Endodermal cell (in vitro differentiated cells): Measurements from ENCODE around the gene TIMM44. TPM values are rescaled to one million over a fixed set of nuclear protein-coding genes. Genes with fewer than 3 reads are reported as not detected.
A peak's percentile ranks its signal among the peaks of the same experiment; 100 is the strongest.

ENCODE experiments used
- DNase-seq: peaks from one replicate; pipeline ENCODE4 v3.0.0-alpha.2; 2017
- H3K27ac ChIP-seq: 2 replicates; pipeline ENCODE4 v1.5.1; 2013; ENCODE audit warnings: mild to moderate bottlenecking, low read depth, low read length, moderate library complexity
- H3K27me3 ChIP-seq: 2 replicates; pipeline ENCODE4 v1.6.1; 2013; ENCODE audit warnings: mild to moderate bottlenecking, low read length, moderate library complexity; ENCODE audit not compliant: insufficient read depth, control insufficient read depth, poor library complexity, severe bottlenecking
- H3K36me3 ChIP-seq: 2 replicates; pipeline ENCODE4 v1.7.0; 2013; ENCODE audit warnings: mild to moderate bottlenecking, low read length, moderate library complexity; ENCODE audit not compliant: control insufficient read depth, insufficient read depth
- H3K4me1 ChIP-seq: one replicate; pipeline ENCODE4 v1.7.0; 2013; ENCODE audit warnings: low read length; ENCODE audit not compliant: control insufficient read depth, insufficient read depth
- H3K4me3 ChIP-seq: 2 replicates; pipeline ENCODE4 v1.5.1; 2013; ENCODE audit warnings: mild to moderate bottlenecking, low read length, moderate library complexity
- H3K9ac ChIP-seq: 2 replicates; pipeline ENCODE4 v1.6.1; 2013; ENCODE audit warnings: mild to moderate bottlenecking, low read length, moderate library complexity; ENCODE audit not compliant: poor library complexity, severe bottlenecking; ENCODE audit errors: extremely low read depth
- H3K9me3 ChIP-seq: 2 replicates; pipeline ENCODE4 v1.6.1; 2013; ENCODE audit warnings: mild to moderate bottlenecking, low read length, moderate library complexity; ENCODE audit not compliant: control insufficient read depth
- H3K27ac Mint-ChIP-seq: 2 replicates; pipeline ENCODE4 v1.8.0; 2020; ENCODE audit warnings: mixed read lengths
- H3K27me3 Mint-ChIP-seq: 2 replicates; pipeline ENCODE4 v1.8.0; 2021; ENCODE audit warnings: mild to moderate bottlenecking, mixed read lengths; ENCODE audit not compliant: insufficient read depth
- H3K36me3 Mint-ChIP-seq: 2 replicates; pipeline ENCODE4 v1.8.0; 2020; ENCODE audit warnings: low read depth, mixed read lengths
- H3K4me1 Mint-ChIP-seq: 2 replicates; pipeline ENCODE4 v1.8.0; 2020; ENCODE audit warnings: mixed read lengths
- H3K4me3 Mint-ChIP-seq: 2 replicates; pipeline ENCODE4 v1.8.0; 2020; ENCODE audit warnings: mild to moderate bottlenecking, moderate library complexity, mixed read lengths
- H3K9me3 Mint-ChIP-seq: 2 replicates; pipeline ENCODE4 v1.8.0; 2020; ENCODE audit warnings: mild to moderate bottlenecking, mixed read lengths
- WGBS, 2 experiments: methylation state at CpG; one replicate each; pipeline versions ENCODE4 v1.1.5 to v1.1.7; 2013; ENCODE audit warnings: missing lambda C conversion rate in 2 of 2, mixed read lengths in 1 of 2; ENCODE audit not compliant: insufficient coverage in 1 of 2, insufficient read length in 1 of 2; 5-methylcytosine and 5-hydroxymethylcytosine counted together
- total RNA-seq, 2 donors: library from RNA; stranded (reverse); fragmentation: NEBNext Ultra II Directional in 1 of 2; extraction: Animal tissue kit (Norgen Biotek cat#: 25700) in 1 of 2; gene quantifications; 2 replicates in 1 of 2; 3 replicates in 1 of 2; pipeline ENCODE4 v1.2.1, GENCODE V29; 2021
- TF ChIP-seq, protein P1 (sequence below): fragments of 200-600 bp; sonication (generic); conservative IDR thresholded peaks from 2 replicates; pipeline ENCODE4 v1.5.0; 2021; ENCODE audit warnings: antibody characterized with exemption, mild to moderate bottlenecking

The TIMM44 gene
- total RNA-seq, 2 donors from 2014 or later, result 78.1 to 80.0 TPM

DNA sequence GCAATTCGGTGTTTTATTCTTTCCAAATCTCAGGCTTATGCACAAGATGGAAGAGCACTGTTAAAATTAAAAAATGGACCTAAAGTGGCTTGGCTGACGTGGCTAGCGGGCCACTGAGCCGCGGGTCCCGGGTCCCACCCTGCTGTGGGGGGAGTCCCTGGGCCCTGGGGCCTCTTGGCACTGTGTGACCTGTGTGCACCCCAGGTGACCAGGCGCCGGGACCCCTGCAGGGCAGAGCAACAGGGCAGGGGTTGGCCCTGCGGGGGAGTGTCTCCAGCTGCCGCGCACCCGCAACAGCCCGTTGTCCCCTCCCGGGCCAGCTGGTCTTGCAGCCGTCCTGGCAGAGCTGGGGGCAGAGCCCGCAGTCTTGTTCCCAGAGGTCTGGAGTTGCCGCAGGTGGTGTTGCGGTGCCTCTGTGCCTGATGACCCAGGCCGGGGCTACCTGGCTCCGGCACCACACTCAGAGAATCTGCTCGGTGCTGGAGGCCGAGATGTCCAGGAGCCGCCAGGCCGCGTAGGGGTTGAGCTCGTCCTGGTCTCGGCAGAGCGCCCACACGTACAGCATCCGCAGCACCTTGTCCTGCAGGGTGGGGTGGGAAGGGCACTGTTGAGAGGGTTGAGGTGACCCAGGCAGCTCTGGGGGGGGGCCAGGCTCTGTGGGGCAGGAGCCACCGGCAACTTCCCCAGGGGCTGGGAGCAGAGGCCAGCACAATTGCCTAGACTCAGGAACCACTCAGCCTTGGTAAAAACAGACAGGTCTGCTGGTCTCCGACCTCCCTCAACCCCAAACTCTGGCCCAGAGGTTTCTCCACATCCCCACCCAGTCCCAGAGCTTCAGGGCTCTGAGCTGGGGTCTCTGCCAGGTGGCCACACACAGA lies 16.5 kb downstream of the TIMM44 start:
- WGBS, 2 experiments, result 92 to 94% methylated on average over 18 to 32 of the region's 32 CpGs
- no peaks in the 10 kb centered on the region for H3K9me3 ChIP-seq
- Mint-ChIP-seq H3K27ac (peak overlapping the region; percentile 79), H3K36me3 (peaks cover 16% of the 10 kb centered on the region), H3K9me3 (no peaks in the 10 kb centered on the region), H3K27me3 (no peaks in the 10 kb centered on the region), H3K4me3 (peak overlapping the region; percentile 62), H3K4me1 (peaks cover 4% of the 10 kb centered on the region)
- H3K27me3 ChIP-seq, result no peaks in the 10 kb centered on the region
- H3K27ac ChIP-seq, result no peak overlapping the region
- no peaks in the 10 kb centered on the region for H3K4me1 ChIP-seq
- no peak overlapping the region for H3K4me3 ChIP-seq
- no peak for DNase-seq
- H3K36me3 ChIP-seq, result peaks cover 28% of the 10 kb centered on the region
- no peak overlapping the region for H3K9ac ChIP-seq
- TF ChIP-seq, protein P1, sequence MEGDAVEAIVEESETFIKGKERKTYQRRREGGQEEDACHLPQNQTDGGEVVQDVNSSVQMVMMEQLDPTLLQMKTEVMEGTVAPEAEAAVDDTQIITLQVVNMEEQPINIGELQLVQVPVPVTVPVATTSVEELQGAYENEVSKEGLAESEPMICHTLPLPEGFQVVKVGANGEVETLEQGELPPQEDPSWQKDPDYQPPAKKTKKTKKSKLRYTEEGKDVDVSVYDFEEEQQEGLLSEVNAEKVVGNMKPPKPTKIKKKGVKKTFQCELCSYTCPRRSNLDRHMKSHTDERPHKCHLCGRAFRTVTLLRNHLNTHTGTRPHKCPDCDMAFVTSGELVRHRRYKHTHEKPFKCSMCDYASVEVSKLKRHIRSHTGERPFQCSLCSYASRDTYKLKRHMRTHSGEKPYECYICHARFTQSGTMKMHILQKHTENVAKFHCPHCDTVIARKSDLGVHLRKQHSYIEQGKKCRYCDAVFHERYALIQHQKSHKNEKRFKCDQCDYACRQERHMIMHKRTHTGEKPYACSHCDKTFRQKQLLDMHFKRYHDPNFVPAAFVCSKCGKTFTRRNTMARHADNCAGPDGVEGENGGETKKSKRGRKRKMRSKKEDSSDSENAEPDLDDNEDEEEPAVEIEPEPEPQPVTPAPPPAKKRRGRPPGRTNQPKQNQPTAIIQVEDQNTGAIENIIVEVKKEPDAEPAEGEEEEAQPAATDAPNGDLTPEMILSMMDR, result no peak

DNA sequence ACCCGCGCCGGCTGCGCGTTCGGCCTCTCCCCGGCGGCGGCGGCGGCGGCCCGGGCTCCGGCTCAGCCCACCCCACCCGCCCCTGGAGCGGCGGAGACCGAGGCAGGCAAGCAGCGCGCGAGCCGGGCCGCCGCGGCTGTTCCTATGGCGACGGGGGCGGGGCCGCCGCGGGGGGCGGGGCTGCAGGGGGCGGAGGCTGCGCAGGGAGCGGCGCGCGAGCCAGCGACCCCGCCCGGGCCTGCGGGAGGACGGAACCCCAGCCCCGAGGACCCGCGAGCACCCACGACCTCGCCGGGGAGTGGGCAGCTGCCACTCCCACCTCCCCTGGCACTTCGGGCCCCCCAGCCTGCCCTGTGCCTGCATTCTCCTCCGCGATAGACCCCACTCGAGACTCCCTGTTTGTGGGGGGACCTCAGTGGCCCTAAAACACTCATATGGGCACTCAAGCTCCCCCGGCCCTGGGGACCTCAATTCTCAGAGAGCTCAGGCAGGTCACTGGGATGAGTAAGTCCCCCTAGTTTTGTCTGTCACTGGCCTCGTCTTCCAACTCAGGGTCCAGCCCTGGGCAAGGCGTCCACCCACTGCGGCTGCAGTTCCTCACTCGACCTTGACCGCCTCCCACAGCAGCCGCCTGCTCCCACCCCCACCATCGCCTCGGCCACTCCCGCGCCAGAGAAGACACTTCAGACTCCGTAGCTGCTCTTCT lies 17.3 kb downstream of the TIMM44 start, which contains the start of gene CTXN1:
TSS of gene CTXN1 (minus strand) at position 115 of the 706 bp plus-strand sequence. CDS start 597 bp downstream, outside the sequence.
- Mint-ChIP-seq H3K27me3 (no peaks in the 10 kb centered on the region), H3K27ac (peak within 1 kb of the TSS; percentile 93), H3K36me3 (peaks cover 19% of the 10 kb centered on the region), H3K9me3 (no peaks in the 10 kb centered on the region), H3K4me1 (peaks cover 4% of the 10 kb centered on the region), H3K4me3 (peak within 1 kb of the TSS; percentile 70)
- peaks cover 3% of the 10 kb centered on the region for H3K4me1 ChIP-seq
- peak; percentile 93 for DNase-seq
- H3K4me3 ChIP-seq, result peak within 1 kb of the TSS; percentile 74
- TF ChIP-seq, protein P1, result peak; percentile 38
- H3K36me3 ChIP-seq, result peaks cover 31% of the 10 kb centered on the region
- H3K27ac ChIP-seq, result peak within 1 kb of the TSS; percentile 88
- H3K9me3 ChIP-seq, result no peaks in the 10 kb centered on the region
- H3K27me3 ChIP-seq, result no peaks in the 10 kb centered on the region
- WGBS, 2 experiments, result 12 to 30% methylated on average over 22 to 65 of the region's 65 CpGs
- H3K9ac ChIP-seq, result peak within 1 kb of the TSS; percentile 33

DNA sequence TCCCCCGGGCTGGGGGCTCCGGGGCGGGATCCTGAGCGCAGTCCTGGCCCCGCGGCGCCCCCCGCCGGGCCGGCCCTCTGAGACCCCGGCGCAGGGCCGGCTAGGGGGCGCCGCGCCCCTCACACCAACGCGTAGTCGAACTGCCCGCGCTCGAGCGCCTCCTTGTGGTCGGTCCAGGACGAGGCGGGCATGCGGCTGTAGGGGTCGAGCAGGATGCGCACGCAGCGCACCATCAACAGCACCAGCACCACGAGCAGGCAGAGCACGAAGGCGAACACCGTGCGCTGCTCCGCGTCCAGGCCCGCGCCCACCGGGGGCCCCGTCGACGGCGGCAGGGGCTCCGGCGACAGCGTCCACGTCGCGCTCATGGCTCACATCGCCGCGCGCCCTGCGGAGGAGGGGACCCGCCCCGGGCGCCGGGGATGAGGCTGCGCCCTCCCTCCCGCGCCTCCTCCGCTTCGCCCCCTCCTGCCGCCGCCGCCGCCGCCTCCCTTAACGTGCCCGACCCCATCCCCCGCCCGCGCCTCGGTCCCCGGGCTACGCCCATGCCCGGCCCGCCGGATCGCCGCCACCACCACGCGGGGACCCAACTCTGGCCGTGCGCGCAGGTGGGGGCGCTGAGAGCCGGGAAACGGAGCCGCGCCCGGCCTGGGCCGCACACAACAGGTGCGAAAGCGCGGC lies 18.2 kb downstream of the TIMM44 start:
- Histone ChIP-seq H3K9ac (peak overlapping the region; percentile 25), H3K27ac (peak overlapping the region; percentile 88), H3K4me1 (peaks cover 5% of the 10 kb centered on the region), H3K4me3 (peak overlapping the region; percentile 68), H3K27me3 (no peaks in the 10 kb centered on the region), H3K9me3 (no peaks in the 10 kb centered on the region), H3K36me3 (peaks cover 22% of the 10 kb centered on the region)
- Mint-ChIP-seq H3K9me3 (no peaks in the 10 kb centered on the region), H3K36me3 (peaks cover 11% of the 10 kb centered on the region), H3K4me3 (peak overlapping the region; percentile 70), H3K27me3 (no peaks in the 10 kb centered on the region), H3K27ac (peak overlapping the region; percentile 93), H3K4me1 (peaks cover 4% of the 10 kb centered on the region)
- 0% methylated on average over 90 of the region's 98 CpGs; no CpG with 5 or more reads in 1 of the 2 experiments for WGBS, 2 experiments
- TF ChIP-seq, protein P1, result peak; percentile 99
- peak; percentile 98 for DNase-seq
